Thoracic aorta (tissue), 2 donors: Measurements from ENCODE around the gene SYNDIG1. TPM values are rescaled to one million over a fixed set of nuclear protein-coding genes. Genes with fewer than 3 reads are reported as not detected.

Experiments used
- ATAC-seq: fragments of 150-250 bp; one replicate; pipeline ENCODE4 v1.8.0; 2017; ENCODE audit warnings: low read depth; ENCODE audit not compliant: insufficient number of reproducible peaks, low FRiP score
- DNase-seq: peaks from one replicate; pipeline ENCODE4 v3.0.0-alpha.2; 2020; ENCODE audit warnings: low spot score
- H3K27ac ChIP-seq, 2 donors: fragments of 200-600 bp; sonication (generic); 1 replicate in 1 of 2; 2 replicates in 1 of 2; pipeline ENCODE4 v1.5.1; 2016; ENCODE audit warnings: mild to moderate bottlenecking in 2 of 2, moderate library complexity in 2 of 2
- H3K27me3 ChIP-seq: fragments of 200-600 bp; sonication (generic); replicated peaks from 2 replicates; pipeline ENCODE4 v1.6.0; 2016; ENCODE audit warnings: mild to moderate bottlenecking; ENCODE audit not compliant: insufficient read depth
- H3K36me3 ChIP-seq: fragments of 200-600 bp; sonication (generic); one replicate; pipeline ENCODE4 v1.5.1; 2016
- H3K4me1 ChIP-seq, 2 donors: fragments of 200-600 bp; sonication (generic); 1 replicate in 1 of 2; 2 replicates in 1 of 2; pipeline versions ENCODE4 v1.5.1 to v1.6.0; 2016; ENCODE audit warnings: low read depth in 2 of 2, mild to moderate bottlenecking in 1 of 2; ENCODE audit not compliant: control insufficient read depth in 1 of 2
- H3K4me3 ChIP-seq: fragments of 200-600 bp; sonication (generic); 2 replicates; pipeline ENCODE4 v1.5.1; 2016; ENCODE audit warnings: mild to moderate bottlenecking
- H3K9me3 ChIP-seq: fragments of 200-600 bp; sonication (generic); 2 replicates; pipeline ENCODE4 v1.5.1; 2016
- CTCF ChIP-seq: fragments of 200-600 bp; sonication (generic); IDR thresholded peaks from one replicate; pipeline ENCODE4 v1.5.1; 2019; ENCODE audit warnings: antibody characterized with exemption
- total RNA-seq, 2 donors: library from RNA; depleted of rRNA; stranded (reverse); fragments of >200 nt; gene quantifications; one replicate each; pipeline versions ENCODE4 v1.1.0 to v1.2.3, GENCODE V29; 2016

Gene SYNDIG1
- total RNA-seq, 2 donors from 2014 or later, result 1.8 to 5.4 TPM

GRCh38 chr20:24701027-24701426, 231.6 kb downstream of the SYNDIG1 start:
- Histone ChIP-seq H3K27me3 (no peaks in the 10 kb centered on the region), H3K4me3 (no peak overlapping the region), H3K27ac (no peak overlapping the region), H3K36me3 (no peaks in the 10 kb centered on the region), H3K4me1 (no peaks in the 10 kb centered on the region), H3K9me3 (no peaks in the 10 kb centered on the region)
- ATAC-seq (no peak), DNase-seq (no peak)
- TF ChIP-seq CTCF, result no peak

GRCh38 chr20:24701668-24702067, 232.2 kb downstream of the SYNDIG1 start:
- Histone ChIP-seq H3K4me3 (no peak overlapping the region), H3K9me3 (no peaks in the 10 kb centered on the region), H3K4me1 (no peaks in the 10 kb centered on the region), H3K27ac (no peak overlapping the region), H3K27me3 (no peaks in the 10 kb centered on the region), H3K36me3 (no peaks in the 10 kb centered on the region)
- TF ChIP-seq CTCF, result no peak
- ATAC-seq (no peak), DNase-seq (no peak)

- DNase-seq, result no peak
- H3K4me1 ChIP-seq, result no peaks in the 10 kb centered on the region
- no peak overlapping the region for H3K27ac ChIP-seq
- no peak for ATAC-seq
- no peak for TF ChIP-seq CTCF
- H3K9me3 ChIP-seq, result no peaks in the 10 kb centered on the region
- H3K4me3 ChIP-seq, result no peak overlapping the region
- no peaks in the 10 kb centered on the region for H3K36me3 ChIP-seq
- H3K27me3 ChIP-seq, result no peaks in the 10 kb centered on the region
Measured at GRCh38 chr20:24702501-24703283, 233.3 kb downstream of the SYNDIG1 start.

- no peaks in the 10 kb centered on the region for H3K4me1 ChIP-seq
- no peak for ATAC-seq
- H3K27me3 ChIP-seq, result no peaks in the 10 kb centered on the region
- no peak for TF ChIP-seq CTCF
- no peak overlapping the region for H3K27ac ChIP-seq
- H3K36me3 ChIP-seq, result no peaks in the 10 kb centered on the region
- DNase-seq, result no peak
- no peak overlapping the region for H3K4me3 ChIP-seq
- H3K9me3 ChIP-seq, result no peaks in the 10 kb centered on the region
Measured at GRCh38 chr20:24703284-24703610, 233.8 kb downstream of the SYNDIG1 start.

GRCh38 chr20:24704899-24705298, 235.5 kb downstream of the SYNDIG1 start:
- Histone ChIP-seq H3K36me3 (no peaks in the 10 kb centered on the region), H3K4me1 (no peaks in the 10 kb centered on the region), H3K9me3 (no peaks in the 10 kb centered on the region), H3K27me3 (no peaks in the 10 kb centered on the region), H3K27ac (no peak overlapping the region), H3K4me3 (no peak overlapping the region)
- no peak for TF ChIP-seq CTCF
- DNase-seq (no peak), ATAC-seq (no peak)
